Measurements from ENCODE around the gene RSRC2.

RSRC2 gene

GRCh38 chr12:122537021-122537420 is 10.3 kb upstream of the RSRC2 start:
- no peak for DNase-seq
- no peak overlapping the region for H3K4me3 ChIP-seq (ENCODE audit: low read depth, low read length)
- H3K27ac ChIP-seq, result no peak overlapping the region
- peaks cover 2% of the 10 kb centered on the region for H3K36me3 ChIP-seq (replicated peaks)
- in situ Hi-C loops (cut with HindIII; ENCODE audit: low pct_ligation_motif_present, low sequenced_read_pairs), result no loop called here
- TF ChIP-seq CTCF (IDR thresholded peaks at IDR 0.05; ENCODE audit: low read depth, low read length, missing control alignments), result no peak
- no peaks in the 10 kb centered on the region for H3K27me3 ChIP-seq (replicated peaks)

GRCh38 chr12:122533856-122534255 is 7.1 kb upstream of the RSRC2 start:
- in situ Hi-C loops (cut with HindIII; ENCODE audit: low pct_ligation_motif_present, low sequenced_read_pairs), result no loop called here
- no peak overlapping the region for H3K27ac ChIP-seq
- no peaks in the 10 kb centered on the region for H3K27me3 ChIP-seq (replicated peaks)
- TF ChIP-seq CTCF (IDR thresholded peaks at IDR 0.05; ENCODE audit: low read depth, low read length, missing control alignments), result no peak
- H3K4me3 ChIP-seq (ENCODE audit: low read depth, low read length), result no peak overlapping the region
- H3K36me3 ChIP-seq (replicated peaks), result peaks cover 2% of the 10 kb centered on the region
- no peak for DNase-seq

DNA sequence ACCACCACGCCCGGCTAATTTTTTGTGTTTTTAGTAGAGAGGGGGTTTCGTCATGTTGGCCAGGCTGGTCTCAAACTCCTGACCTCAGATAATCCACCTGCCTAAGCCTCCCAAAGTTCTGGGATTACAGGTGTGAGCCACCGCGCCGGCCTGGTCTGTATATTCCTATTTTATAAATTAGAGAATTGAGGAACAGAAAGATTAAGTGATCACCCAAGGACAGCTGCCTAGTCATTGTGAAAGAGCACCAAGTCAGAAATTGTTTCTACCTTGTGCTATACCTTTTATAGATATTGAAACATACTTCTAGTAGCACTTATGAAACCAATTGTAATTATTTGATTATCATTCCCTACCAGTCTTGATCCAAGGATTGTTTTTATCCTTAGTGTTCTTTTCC is 2.3 kb upstream of the RSRC2 start:
- Histone ChIP-seq H3K36me3 (replicated peaks) (peaks cover 7% of the 10 kb centered on the region), H3K27me3 (replicated peaks) (no peaks in the 10 kb centered on the region), H3K27ac (no peak overlapping the region), H3K4me3 (ENCODE audit: low read depth, low read length) (no peak overlapping the region)
- in situ Hi-C loops (cut with HindIII; ENCODE audit: low pct_ligation_motif_present, low sequenced_read_pairs), result no loop called here
- TF ChIP-seq CTCF (IDR thresholded peaks at IDR 0.05; ENCODE audit: low read depth, low read length, missing control alignments), result no peak
- DNase-seq, result no peak

DNA sequence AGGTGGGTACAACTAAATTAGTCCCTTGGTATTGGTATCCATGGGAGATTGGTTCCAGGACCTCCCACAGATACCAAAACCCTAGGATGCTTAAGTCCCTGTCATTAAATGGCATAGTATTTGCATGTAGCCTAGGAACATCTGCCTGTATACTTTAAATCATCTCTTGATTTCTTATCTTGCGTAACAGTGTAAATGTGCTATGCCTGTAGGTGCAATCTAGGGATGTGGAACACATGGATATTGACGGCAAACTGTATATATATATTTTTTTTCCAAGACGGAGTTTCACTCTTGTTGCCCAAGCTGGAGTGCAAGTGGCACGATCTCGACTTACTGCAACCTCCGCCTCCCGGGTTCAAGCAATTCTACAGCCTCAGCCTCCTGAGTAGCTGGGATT is 1.8 kb upstream of the RSRC2 start:
- no peak for DNase-seq
- no peak for TF ChIP-seq CTCF (IDR thresholded peaks at IDR 0.05; ENCODE audit: low read depth, low read length, missing control alignments)
- no peaks in the 10 kb centered on the region for H3K27me3 ChIP-seq (replicated peaks)
- H3K36me3 ChIP-seq (replicated peaks), result peaks cover 7% of the 10 kb centered on the region
- H3K27ac ChIP-seq, result no peak overlapping the region
- in situ Hi-C loops (cut with HindIII; ENCODE audit: low pct_ligation_motif_present, low sequenced_read_pairs), result no loop called here
- no peak overlapping the region for H3K4me3 ChIP-seq (ENCODE audit: low read depth, low read length)

GRCh38 chr12:122527478-122527944 is 775 bp upstream of the RSRC2 start:
- H3K27me3 ChIP-seq (replicated peaks), result no peaks in the 10 kb centered on the region
- peak overlapping the region; percentile 88 for H3K4me3 ChIP-seq (ENCODE audit: low read depth, low read length)
- in situ Hi-C loops (cut with HindIII; ENCODE audit: low pct_ligation_motif_present, low sequenced_read_pairs), result no loop called here
- peak overlapping the region; percentile 55 for H3K27ac ChIP-seq
- peaks cover 11% of the 10 kb centered on the region for H3K36me3 ChIP-seq (replicated peaks)
- no peak for TF ChIP-seq CTCF (IDR thresholded peaks at IDR 0.05; ENCODE audit: low read depth, low read length, missing control alignments)
- DNase-seq, result peak; percentile 11

All from brain microvascular endothelial cell (primary cell).